ENCODE data around the gene CAV3.
"Not testable (repeated sequence)": the region's sequence is repeated elsewhere in the genome, so short reads cannot be mapped to it uniquely, and the experiment has no call there.

The CAV3 gene

DNA sequence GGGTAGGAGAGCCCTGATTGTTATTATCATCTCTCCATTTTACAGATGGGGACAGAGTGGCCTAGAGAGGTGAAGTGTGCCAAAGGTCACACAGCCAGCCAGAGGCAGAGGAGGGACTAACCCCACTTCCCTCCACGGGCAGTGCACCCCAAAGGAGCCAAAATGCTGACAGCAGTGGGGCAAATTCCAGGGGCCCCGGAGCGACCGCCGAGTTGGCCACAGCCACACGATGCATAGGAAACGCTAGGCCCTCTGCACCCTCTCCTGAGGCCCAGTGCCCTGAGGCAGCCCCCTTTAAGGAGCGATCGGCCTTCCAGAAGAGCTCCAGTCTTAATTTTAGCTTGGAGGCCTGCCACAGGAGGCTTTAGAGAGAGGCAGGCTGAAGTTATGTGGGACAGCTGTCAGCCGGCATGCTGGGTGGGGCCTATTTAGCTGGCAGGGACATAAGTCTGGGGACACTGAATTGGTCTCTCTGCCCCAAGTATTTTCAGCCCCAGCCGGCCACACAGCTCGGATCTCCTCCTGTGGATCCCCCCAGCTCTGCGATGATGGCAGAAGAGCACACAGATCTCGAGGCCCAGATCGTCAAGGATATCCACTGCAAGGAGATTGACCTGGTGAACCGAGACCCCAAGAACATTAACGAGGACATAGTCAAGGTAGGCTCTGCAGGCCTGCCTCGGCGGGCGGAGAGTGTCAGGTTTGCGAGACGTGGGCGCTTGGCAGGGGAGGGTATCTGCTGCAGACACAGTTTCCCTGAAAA is at the start of gene CAV3:
Gene CAV3 (plus strand): TSS at position 471 of the 763 bp plus-strand sequence. CDS start 75 bp downstream, at position 546.
- DNase-seq (ENCODE audit: insufficient read length, low spot score) (no peak), FAIRE-seq (no peak)
- TF ChIP-seq CTCF (IDR thresholded peaks at IDR 0.05; ENCODE audit: insufficient read depth, missing control alignments), result no peak

DNA sequence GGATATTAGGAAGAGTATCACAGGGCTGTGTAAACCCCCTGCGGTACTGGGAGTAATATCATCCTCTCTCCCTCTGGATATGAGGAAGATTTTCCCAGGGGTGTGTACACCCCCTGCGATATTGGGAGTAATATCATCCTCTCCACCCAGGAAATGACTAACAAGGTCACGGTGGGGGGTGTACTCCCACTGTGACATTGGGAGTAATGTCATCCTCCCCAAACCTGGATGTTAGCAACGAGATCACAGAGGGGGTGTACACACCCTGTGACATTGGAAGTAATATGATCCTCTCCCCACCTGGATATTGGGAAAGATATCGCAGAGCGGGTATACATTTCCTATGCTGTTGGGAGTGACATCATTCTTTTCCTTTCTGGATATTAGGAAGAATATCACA is 48.6 kb upstream of the CAV3 start:
- FAIRE-seq; DNase-seq (ENCODE audit: insufficient read length, low spot score): not testable (repeated sequence)

GRCh38 chr3:8691295-8691694 is 42.3 kb upstream of the CAV3 start:
- DNase-seq (ENCODE audit: insufficient read length, low spot score); FAIRE-seq: not testable (repeated sequence)

- FAIRE-seq, result no peak
- no peak for DNase-seq (ENCODE audit: insufficient read length, low spot score)
- no peak for TF ChIP-seq CTCF (IDR thresholded peaks at IDR 0.05; ENCODE audit: insufficient read depth, missing control alignments)
Observed at GRCh38 chr3:8702560-8702959, 31.0 kb upstream of the CAV3 start.

DNA sequence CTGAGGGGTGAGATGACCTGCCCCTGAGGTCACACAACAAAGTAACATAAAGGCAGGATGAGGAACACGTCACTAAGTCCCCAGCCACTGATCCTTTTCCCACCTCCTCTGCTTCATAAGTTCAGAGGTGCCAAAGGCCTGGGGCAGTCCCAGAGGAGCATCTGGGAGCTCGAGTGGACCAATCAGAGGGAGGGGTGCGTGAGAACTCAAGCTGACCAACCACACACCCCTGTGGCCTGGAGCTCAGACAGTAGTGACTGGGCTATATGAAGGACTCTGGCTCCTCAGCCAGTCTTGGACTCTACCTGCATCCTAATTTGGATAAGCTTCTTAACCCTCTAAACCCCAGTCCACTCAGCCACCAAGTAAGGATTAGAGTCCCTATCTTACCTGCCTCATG is 28.0 kb upstream of the CAV3 start:
- FAIRE-seq (no peak), DNase-seq (ENCODE audit: insufficient read length, low spot score) (no peak)
- no peak for TF ChIP-seq CTCF (IDR thresholded peaks at IDR 0.05; ENCODE audit: insufficient read depth, missing control alignments)

GRCh38 chr3:8709287-8709686 is 24.3 kb upstream of the CAV3 start:
- DNase-seq (ENCODE audit: insufficient read length, low spot score) (no peak), FAIRE-seq (no peak)
- TF ChIP-seq CTCF (IDR thresholded peaks at IDR 0.05; ENCODE audit: insufficient read depth, missing control alignments), result no peak

DNA sequence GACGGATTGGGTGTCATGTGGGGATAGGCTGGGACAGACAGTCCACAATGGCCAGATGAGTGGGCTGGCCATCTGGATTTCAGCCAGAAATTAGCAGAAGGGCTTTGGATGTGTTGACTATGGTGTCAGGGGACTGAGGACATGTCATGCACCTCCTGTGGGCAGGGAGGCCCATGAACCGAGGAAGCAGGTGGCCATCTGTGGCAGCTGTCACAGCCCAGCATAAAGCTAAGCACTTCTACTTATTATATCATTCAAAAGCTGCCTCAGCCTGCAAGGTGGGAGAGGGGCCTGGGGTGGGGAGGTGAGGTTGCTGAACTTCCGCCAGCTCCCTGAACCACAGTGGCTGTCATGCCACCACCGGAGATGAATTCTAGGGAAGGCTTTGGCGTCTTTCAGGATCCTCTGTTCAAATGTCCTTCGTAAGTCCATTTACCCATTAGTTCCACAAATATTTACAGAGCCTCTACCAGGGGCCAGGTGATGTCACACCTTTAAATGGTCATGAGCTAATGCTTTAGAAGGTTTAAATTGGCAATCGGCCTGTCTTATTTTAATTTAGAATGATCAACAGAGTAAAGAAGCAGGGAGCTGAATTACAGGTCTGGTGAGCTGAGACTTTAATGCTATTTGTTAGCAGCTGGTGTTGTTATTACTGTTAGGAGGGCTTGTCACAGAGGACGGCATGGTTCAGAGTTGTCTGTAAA is 23.6 kb upstream of the CAV3 start:
- FAIRE-seq (no peak), DNase-seq (ENCODE audit: insufficient read length, low spot score) (no peak)
- TF ChIP-seq CTCF (IDR thresholded peaks at IDR 0.05; ENCODE audit: insufficient read depth, missing control alignments), result no peak

Data from D721Med (cell line).